Mesendoderm (in vitro differentiated cells): Measurements from ENCODE around the gene TADA2A.

ENCODE experiments used
- DNase-seq: peaks from one replicate; pipeline ENCODE4 v3.0.0; 2013
- H2AK5ac ChIP-seq: 2 replicates; pipeline ENCODE4 v1.6.1; 2013; ENCODE audit warnings: low read length, inconsistent platforms
- H2BK120ac ChIP-seq: 2 replicates; pipeline ENCODE4 v1.6.1; 2013; ENCODE audit warnings: low read depth, mild to moderate bottlenecking, low read length, moderate library complexity, mixed read lengths
- H2BK15ac ChIP-seq: replicated peaks from 2 replicates; pipeline ENCODE4 v1.6.1; 2013; ENCODE audit warnings: low read depth, mild to moderate bottlenecking, moderate library complexity
- H2BK5ac ChIP-seq: 2 replicates; pipeline ENCODE4 v1.6.1; 2013; ENCODE audit warnings: low read length, inconsistent platforms
- H3K18ac ChIP-seq: 2 replicates; pipeline ENCODE4 v1.6.1; 2013; ENCODE audit warnings: mild to moderate bottlenecking, low read length, mixed read lengths
- H3K23ac ChIP-seq: one replicate; pipeline ENCODE4 v1.6.1; 2013; ENCODE audit warnings: low read length
- H3K27ac ChIP-seq: 2 replicates; pipeline ENCODE4 v1.5.1; 2013; ENCODE audit warnings: low read depth, mild to moderate bottlenecking, inconsistent platforms, low read length, moderate library complexity
- H3K27me3 ChIP-seq: 2 replicates; pipeline ENCODE4 v1.6.1; 2013; ENCODE audit warnings: low read length, control low read depth, mild to moderate bottlenecking, inconsistent platforms; ENCODE audit not compliant: insufficient read depth, poor library complexity
- H3K36me3 ChIP-seq: 2 replicates; pipeline ENCODE4 v1.6.1; 2013; ENCODE audit warnings: low read length, inconsistent platforms; ENCODE audit not compliant: control insufficient read depth, insufficient read depth
- H3K4ac ChIP-seq: one replicate; pipeline ENCODE4 v1.6.1; 2013; ENCODE audit warnings: low read depth, mild to moderate bottlenecking, low read length, moderate library complexity
- H3K4me1 ChIP-seq: 2 replicates; pipeline ENCODE4 v1.6.1; 2013; ENCODE audit warnings: low read depth, low read length, inconsistent platforms; ENCODE audit not compliant: control insufficient read depth
- H3K4me2 ChIP-seq: 2 replicates; pipeline ENCODE4 v1.6.1; 2013; ENCODE audit warnings: low read length
- H3K4me3 ChIP-seq: 2 replicates; pipeline ENCODE4 v1.5.1; 2013; ENCODE audit warnings: mild to moderate bottlenecking, low read length
- H3K56ac ChIP-seq: one replicate; pipeline ENCODE4 v1.6.1; 2013; ENCODE audit warnings: low read length
- H3K79me1 ChIP-seq: 2 replicates; pipeline ENCODE4 v1.6.1; 2013; ENCODE audit warnings: low read length, inconsistent platforms
- H3K79me2 ChIP-seq: 2 replicates; pipeline ENCODE4 v1.6.1; 2013; ENCODE audit warnings: mild to moderate bottlenecking, low read length; ENCODE audit not compliant: control insufficient read depth, insufficient read depth
- H3K9ac ChIP-seq: 2 replicates; pipeline ENCODE4 v1.6.1; 2013; ENCODE audit warnings: low read length, inconsistent platforms
- H4K5ac ChIP-seq: one replicate; pipeline ENCODE4 v1.6.1; 2013; ENCODE audit warnings: low read length
- H4K8ac ChIP-seq: one replicate; pipeline ENCODE4 v1.6.1; 2013; ENCODE audit warnings: low read depth, mild to moderate bottlenecking, control low read depth, low read length, moderate library complexity
- WGBS: extraction: QIAGEN DNeasy Blood & Tissue Kit; methylation state at CpG from one replicate; pipeline ENCODE4 v1.1.7; 2013; ENCODE audit warnings: low lambda C conversion rate, missing lambda C conversion rate; ENCODE audit not compliant: insufficient coverage; ENCODE audit errors: extremely low coverage; 5-methylcytosine and 5-hydroxymethylcytosine counted together

The TADA2A gene

GRCh38 chr17:37466471-37466870 is 59.8 kb downstream of the TADA2A start:
- no peaks in the 10 kb centered on the region for H3K27me3 ChIP-seq
- no peak overlapping the region for H2BK15ac ChIP-seq
- H4K8ac ChIP-seq: no peak overlapping the region
- H2AK5ac ChIP-seq: no peak overlapping the region
- no peak overlapping the region for H3K18ac ChIP-seq
- no peak overlapping the region for H3K56ac ChIP-seq
- H3K27ac ChIP-seq: no peak overlapping the region
- no peak overlapping the region for H2BK5ac ChIP-seq
- no CpG with 5 or more reads among the region's 1 CpG for WGBS
- H3K4me2 ChIP-seq: no peak overlapping the region
- no peaks in the 10 kb centered on the region for H3K79me2 ChIP-seq
- no peaks in the 10 kb centered on the region for H3K4me1 ChIP-seq
- no peak overlapping the region for H3K4me3 ChIP-seq
- DNase-seq: no peak
- H4K5ac ChIP-seq: no peak overlapping the region
- no peak overlapping the region for H2BK120ac ChIP-seq
- H3K4ac ChIP-seq: no peak overlapping the region
- H3K79me1 ChIP-seq: no peaks in the 10 kb centered on the region
- no peak overlapping the region for H3K23ac ChIP-seq
- no peak overlapping the region for H3K9ac ChIP-seq
- peaks cover 4% of the 10 kb centered on the region for H3K36me3 ChIP-seq

- Histone ChIP-seq H3K56ac (no peak overlapping the region), H3K4me1 (no peaks in the 10 kb centered on the region), H2BK120ac (no peak overlapping the region), H3K79me1 (no peaks in the 10 kb centered on the region), H3K23ac (no peak overlapping the region), H3K27me3 (no peaks in the 10 kb centered on the region), H3K18ac (no peak overlapping the region), H3K4me2 (no peak overlapping the region), H3K9ac (no peak overlapping the region), H2BK5ac (no peak overlapping the region), H3K27ac (no peak overlapping the region), H2AK5ac (no peak overlapping the region), H3K79me2 (no peaks in the 10 kb centered on the region), H3K4me3 (no peak overlapping the region), H3K36me3 (peaks cover 11% of the 10 kb centered on the region), H2BK15ac (no peak overlapping the region), H3K4ac (no peak overlapping the region), H4K8ac (no peak overlapping the region), H4K5ac (no peak overlapping the region)
- WGBS: no CpG with 5 or more reads among the region's 7 CpGs
- DNase-seq: no peak
Observed at GRCh38 chr17:37470181-37470580, 63.5 kb downstream of the TADA2A start.

GRCh38 chr17:37475731-37476420 is 69.2 kb downstream of the TADA2A start:
- H2AK5ac ChIP-seq: no peak overlapping the region
- H3K4me2 ChIP-seq: no peak overlapping the region
- no peaks in the 10 kb centered on the region for H3K79me1 ChIP-seq
- DNase-seq: no peak
- H3K4me3 ChIP-seq: no peak overlapping the region
- no peak overlapping the region for H2BK15ac ChIP-seq
- no peak overlapping the region for H2BK120ac ChIP-seq
- H3K4me1 ChIP-seq: no peaks in the 10 kb centered on the region
- no peak overlapping the region for H4K5ac ChIP-seq
- WGBS: no CpG with 5 or more reads among the region's 1 CpG
- H3K56ac ChIP-seq: no peak overlapping the region
- H3K18ac ChIP-seq: no peak overlapping the region
- H3K23ac ChIP-seq: no peak overlapping the region
- H3K27me3 ChIP-seq: no peaks in the 10 kb centered on the region
- no peak overlapping the region for H4K8ac ChIP-seq
- no peak overlapping the region for H2BK5ac ChIP-seq
- no peak overlapping the region for H3K27ac ChIP-seq
- H3K4ac ChIP-seq: no peak overlapping the region
- H3K79me2 ChIP-seq: no peaks in the 10 kb centered on the region
- no peak overlapping the region for H3K9ac ChIP-seq
- H3K36me3 ChIP-seq: peaks cover 12% of the 10 kb centered on the region

- no peak overlapping the region for H3K4ac ChIP-seq
- H3K27me3 ChIP-seq: no peaks in the 10 kb centered on the region
- H2BK5ac ChIP-seq: no peak overlapping the region
- no CpG with 5 or more reads among the region's 4 CpGs for WGBS
- H4K8ac ChIP-seq: no peak overlapping the region
- no peak overlapping the region for H2AK5ac ChIP-seq
- H3K9ac ChIP-seq: no peak overlapping the region
- peaks cover 10% of the 10 kb centered on the region for H3K36me3 ChIP-seq
- H3K79me2 ChIP-seq: no peaks in the 10 kb centered on the region
- no peak overlapping the region for H3K56ac ChIP-seq
- H4K5ac ChIP-seq: no peak overlapping the region
- H2BK120ac ChIP-seq: no peak overlapping the region
- DNase-seq: peak; percentile 44
- H3K79me1 ChIP-seq: no peaks in the 10 kb centered on the region
- no peak overlapping the region for H3K4me2 ChIP-seq
- no peak overlapping the region for H2BK15ac ChIP-seq
- H3K4me1 ChIP-seq: no peaks in the 10 kb centered on the region
- no peak overlapping the region for H3K27ac ChIP-seq
- no peak overlapping the region for H3K18ac ChIP-seq
- H3K23ac ChIP-seq: no peak overlapping the region
- no peak overlapping the region for H3K4me3 ChIP-seq
Observed at GRCh38 chr17:37476431-37477120, 69.9 kb downstream of the TADA2A start.

- no peak for DNase-seq
- H3K79me1 ChIP-seq: no peaks in the 10 kb centered on the region
- H3K23ac ChIP-seq: no peak overlapping the region
- no peaks in the 10 kb centered on the region for H3K79me2 ChIP-seq
- H2AK5ac ChIP-seq: no peak overlapping the region
- no peak overlapping the region for H3K4ac ChIP-seq
- H3K4me2 ChIP-seq: no peak overlapping the region
- H3K56ac ChIP-seq: no peak overlapping the region
- H2BK15ac ChIP-seq: no peak overlapping the region
- H3K18ac ChIP-seq: no peak overlapping the region
- no peak overlapping the region for H3K9ac ChIP-seq
- no peak overlapping the region for H2BK5ac ChIP-seq
- no peak overlapping the region for H4K5ac ChIP-seq
- no peak overlapping the region for H2BK120ac ChIP-seq
- no peak overlapping the region for H4K8ac ChIP-seq
- peaks cover 10% of the 10 kb centered on the region for H3K36me3 ChIP-seq
- H3K4me1 ChIP-seq: no peaks in the 10 kb centered on the region
- WGBS: no CpG with 5 or more reads among the region's 2 CpGs
- H3K27me3 ChIP-seq: no peaks in the 10 kb centered on the region
- no peak overlapping the region for H3K4me3 ChIP-seq
- H3K27ac ChIP-seq: no peak overlapping the region
Observed at GRCh38 chr17:37478187-37478586, 71.5 kb downstream of the TADA2A start.
